Stimulated activated CD4-positive, alpha-beta T cell treated with anti-CD3 and anti-CD28 coated beads, Interleukin-4, amount 100 ng/mL, for 48 hours (primary cell): ENCODE measurements around the gene POLE3.
"Not testable (repeated sequence)": the region's sequence is repeated elsewhere in the genome, so short reads cannot be mapped to it uniquely, and the experiment has no call there.

ENCODE experiments used
- DNase-seq, 2 donors: peaks; one replicate each; pipeline ENCODE4 v3.0.0-alpha.2; 2020; ENCODE audit warnings: low read depth in 2 of 2

The POLE3 gene

DNA sequence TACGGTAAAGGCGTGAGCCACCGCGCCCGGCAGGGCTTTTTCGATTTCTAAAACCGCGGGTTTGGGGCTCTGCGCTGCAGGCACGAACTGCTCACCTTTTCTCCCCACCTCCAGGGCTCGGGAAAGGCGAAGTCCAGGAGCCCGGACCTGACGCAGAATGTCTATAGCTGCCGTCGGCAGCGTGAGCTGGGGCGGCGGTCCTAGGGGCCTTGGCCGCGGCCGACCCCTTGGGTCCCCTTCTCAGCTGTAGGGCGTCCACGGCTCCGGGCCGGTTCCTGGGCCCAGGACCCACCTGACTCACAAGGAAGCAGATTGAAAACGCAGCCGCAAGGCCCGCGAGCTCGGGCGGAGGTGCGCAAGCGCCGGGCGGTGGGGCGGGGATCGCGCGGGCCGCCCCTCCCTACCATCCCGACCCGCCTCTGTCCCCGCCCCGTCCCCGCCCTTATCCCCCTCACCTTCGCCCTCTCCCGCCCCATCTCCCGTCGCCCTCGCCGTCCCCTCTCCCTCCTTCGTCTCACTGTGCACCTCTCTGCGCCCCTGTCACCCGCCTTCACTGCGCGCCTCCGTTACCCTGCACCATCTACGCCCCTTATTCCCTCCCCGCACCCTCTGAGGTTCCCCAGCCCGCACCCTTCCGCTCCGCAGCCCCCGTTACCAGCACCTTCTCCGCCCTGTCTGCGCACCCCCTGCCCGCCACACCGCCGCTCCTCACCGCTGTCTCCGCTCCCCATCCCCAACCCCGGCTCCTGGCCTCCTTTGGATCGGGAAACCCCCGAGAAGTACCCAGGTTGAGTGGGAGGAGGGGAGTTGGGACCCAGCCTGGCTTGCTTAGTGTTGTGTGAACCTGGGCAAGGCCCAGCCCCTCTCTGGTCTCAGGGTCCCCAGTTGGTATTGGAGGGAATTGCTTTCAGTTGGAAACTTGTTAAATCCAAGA, 33.6 kb downstream of the POLE3 start, which contains the start of gene HDHD3:
HDHD3 (minus strand) TSS at position 353 of the 934 bp plus-strand sequence. CDS start 2,632 bp downstream, outside the sequence.
- DNase-seq, result peak; percentile 59 to 69

DNA sequence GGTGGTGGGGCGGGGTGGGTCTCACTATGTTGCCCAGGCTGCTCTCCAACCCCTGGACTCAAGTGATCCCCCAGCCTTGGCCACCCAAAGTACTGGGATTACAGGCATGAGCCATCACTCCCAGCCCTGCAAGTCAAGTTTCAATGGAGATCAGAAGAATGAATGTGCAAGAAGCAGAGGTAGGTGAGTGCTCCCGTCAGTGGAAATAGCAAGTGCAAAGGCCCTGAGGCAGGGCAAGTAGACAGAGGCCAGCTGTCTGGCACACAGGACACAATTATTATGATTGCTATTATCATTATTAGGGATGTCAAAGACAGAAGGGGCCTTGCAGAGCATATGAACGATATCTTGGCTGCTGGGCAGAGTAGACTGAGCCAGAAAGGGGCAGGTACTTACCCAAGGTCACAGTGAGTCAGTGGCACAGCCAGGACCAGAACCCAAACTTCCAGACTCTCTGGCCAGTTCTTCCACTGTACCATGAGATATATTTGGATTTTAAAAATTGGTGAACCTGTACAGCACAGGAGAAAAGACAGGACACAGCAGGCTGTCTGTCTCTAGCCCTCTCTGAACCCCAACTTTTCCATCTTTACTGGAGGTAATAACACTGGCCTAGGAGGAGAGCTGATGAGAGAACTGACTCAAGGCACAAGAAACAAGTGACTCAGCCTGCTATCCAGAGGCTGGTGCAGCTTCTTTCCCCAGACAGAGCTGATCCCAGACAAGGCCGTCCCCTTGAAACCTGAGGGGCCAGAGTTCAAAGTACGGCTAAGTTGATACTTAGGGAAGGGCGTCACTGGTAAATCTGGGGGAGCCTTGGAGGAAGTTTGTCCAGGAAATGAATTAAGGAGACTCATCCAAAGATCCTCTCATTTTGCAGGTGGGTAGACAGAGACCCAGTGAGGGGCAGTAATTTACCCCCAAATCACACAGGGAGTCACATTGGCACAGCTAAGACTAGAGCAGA, 35.1 kb downstream of the POLE3 start:
- DNase-seq, result peak in 1 of 2 donors; percentile 8

DNA sequence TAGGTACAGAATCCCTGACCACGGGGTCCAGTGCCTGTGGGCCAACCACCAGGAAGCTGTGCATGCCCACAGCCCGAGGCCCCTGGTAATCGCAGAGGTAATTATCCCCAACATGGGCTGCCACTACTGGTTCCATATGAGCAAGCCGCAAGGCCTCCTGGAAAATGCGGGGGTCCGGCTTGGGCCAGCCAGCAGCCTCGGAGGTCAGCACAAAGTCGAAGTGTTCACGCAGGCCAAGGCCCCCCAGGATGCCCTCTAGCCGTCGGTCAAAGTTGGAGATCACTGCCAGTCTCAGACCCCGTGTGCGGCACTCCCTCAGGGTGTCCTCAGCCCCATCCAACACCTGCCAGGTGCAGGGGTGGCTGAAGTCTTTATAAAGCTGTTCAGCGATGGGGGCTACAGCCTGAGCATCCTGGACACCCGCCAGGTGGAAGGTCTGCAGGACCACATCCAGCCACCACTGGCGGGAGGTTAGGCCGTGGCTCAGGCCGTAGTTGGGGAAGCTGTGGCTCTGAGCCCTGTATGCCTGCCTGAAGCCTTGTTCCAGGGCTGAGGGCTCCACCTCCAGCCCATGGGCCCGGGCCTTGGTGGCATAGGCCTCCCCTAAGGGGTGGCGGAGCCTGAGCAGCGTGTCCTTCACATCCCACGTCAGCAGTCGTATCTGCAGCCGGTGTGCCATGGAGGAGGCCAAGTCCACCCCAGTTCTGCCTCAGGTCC, 36.6 kb downstream of the POLE3 start:
- DNase-seq, result no peak

DNA sequence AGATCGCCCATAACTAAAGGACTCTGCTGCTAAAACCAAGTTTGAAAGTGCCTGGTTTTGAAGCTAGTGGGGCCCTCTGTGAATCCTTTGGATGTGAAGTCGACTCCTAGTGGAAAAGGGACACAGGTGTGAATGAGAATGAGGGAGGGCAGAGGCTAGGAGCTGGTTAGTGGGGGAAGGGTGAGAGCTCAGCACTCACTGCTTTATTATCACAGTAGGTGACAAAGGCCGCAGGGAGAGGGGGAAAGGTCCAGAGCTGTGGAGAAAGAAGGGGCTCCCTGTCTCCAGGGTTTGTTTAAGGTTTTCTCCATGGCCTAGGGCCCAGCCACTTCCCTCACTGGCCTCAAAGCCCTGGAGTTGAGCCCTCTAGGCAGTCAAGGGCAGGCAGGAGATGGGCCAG, 37.2 kb downstream of the POLE3 start:
- DNase-seq, result no peak

DNA sequence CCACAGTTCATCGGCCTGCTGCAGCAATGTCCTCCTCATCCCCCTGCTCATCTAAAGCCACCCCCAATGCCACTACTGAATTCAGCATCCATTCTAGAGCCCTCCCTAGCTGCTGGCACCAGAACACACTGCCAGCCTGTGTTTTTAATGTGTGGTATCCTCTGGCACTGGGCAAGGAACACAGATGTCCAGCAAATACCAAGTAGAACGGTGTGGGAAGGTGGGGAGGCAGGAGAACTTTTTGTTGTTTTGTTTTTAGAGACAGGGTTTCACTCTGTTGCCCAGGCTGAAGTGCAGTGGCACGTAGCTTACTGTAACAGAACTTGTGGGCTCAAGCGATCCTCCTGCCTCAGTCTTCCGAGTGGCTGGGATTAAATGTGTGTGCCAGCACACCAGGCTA, 38.4 kb downstream of the POLE3 start:
- no peak for DNase-seq

DNA sequence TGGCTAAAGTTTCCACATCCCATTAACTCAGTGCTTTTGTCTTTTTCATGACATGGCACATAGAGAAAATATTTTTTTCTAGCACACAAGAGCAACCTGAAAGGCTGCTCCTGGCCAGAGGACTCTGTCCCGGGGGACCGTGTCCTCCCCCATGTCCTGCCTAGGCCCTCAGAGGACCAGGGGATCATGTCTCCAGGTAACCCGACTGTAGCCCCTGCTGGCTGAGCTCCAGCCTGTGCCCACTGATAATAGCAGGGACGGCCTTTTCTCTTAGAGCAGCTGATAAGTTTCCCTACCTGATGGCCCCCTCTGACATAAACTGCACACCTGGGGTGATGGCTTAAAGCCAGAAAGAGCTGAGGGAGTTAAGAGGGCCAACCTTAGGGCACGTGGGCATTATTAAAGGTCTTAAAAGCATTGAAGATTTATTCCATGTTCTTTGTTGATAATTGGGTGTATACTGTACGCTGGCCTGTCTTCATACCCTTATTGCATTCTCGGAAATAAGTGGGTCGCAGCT, 39.6 kb downstream of the POLE3 start:
- DNase-seq, result no peak

DNA sequence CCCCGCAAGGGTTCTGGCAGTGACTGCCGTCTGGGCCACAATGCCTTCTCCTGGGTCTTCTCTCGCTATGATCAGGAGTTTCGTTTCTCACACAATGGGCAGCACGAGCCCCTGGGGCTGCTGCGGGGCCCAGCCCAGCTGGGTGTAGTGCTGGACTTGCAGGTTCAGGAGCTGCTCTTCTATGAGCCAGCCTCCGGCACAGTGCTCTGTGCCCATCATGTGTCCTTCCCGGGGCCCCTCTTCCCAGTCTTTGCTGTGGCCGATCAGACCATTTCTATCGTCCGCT, 40.7 kb downstream of the POLE3 start:
- no peak for DNase-seq

DNA sequence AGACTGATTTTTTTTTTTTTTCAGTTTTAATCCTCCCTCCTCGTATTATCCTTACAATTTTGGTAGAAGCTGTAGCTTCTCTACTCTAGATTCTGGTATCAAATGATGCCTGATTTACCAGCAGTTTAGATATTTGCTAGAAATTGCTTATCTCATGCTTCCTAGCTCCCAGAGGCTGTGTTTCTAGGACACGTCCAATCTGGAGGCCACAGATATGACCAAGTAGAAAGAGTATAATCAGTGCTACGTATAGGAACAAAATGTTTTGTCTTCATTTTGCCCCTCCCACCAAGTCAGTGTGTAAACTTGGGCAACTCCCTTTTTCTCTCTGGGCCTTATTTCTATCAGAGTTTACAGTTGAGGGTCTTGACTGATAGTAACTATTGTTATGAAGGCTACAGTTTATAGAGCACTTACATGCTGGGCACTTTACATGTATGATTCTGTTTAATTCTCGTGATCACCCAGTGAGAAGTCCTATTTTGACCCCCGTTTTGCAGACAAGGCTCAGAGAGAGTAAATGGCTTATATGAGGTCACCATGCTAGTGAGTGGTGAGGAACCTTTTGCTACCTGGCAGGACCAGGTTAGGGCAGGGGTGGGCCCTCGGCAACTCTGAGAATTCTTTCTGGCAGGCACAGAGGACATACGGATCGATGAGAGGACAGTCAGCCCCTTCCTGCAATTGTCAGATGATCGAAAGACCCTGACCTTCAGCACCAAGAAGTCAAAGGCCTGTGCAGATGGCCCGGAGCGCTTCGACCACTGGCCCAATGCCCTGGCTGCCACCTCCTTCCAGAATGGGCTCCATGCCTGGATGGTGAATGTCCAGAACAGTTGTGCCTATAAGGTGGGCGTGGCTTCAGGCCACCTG, 41.3 kb downstream of the POLE3 start:
- no peak for DNase-seq

DNA sequence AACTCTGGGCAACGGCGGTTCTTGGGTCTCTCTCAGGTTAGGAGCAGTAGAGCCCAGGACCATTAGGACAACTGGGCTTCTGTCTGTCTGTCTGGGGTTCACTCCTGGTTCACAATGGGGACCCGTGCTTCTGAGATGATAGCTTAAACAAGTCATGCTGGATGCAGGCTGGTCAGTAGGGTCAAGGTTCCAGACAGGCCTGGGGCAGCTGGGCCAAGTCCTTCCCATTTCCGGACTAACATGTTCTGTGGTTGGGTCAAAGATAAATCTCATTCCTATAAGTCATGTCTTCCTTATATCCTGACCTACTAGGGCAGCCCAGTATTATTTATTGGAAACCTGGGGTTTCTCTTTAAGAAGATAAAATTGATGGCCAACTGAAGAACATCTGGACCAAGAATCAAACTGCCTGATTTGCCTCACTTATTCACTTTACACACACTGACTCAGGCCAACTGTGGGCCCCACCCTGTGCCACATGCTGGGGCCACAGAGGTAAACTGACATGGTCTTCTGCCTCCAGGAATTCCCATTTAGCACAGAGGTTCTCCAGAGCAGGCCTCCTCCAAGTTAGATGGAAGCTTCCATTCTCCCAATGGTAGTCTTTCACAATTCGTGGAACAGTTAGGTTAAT, 42.0 kb downstream of the POLE3 start:
- no peak for DNase-seq

DNA sequence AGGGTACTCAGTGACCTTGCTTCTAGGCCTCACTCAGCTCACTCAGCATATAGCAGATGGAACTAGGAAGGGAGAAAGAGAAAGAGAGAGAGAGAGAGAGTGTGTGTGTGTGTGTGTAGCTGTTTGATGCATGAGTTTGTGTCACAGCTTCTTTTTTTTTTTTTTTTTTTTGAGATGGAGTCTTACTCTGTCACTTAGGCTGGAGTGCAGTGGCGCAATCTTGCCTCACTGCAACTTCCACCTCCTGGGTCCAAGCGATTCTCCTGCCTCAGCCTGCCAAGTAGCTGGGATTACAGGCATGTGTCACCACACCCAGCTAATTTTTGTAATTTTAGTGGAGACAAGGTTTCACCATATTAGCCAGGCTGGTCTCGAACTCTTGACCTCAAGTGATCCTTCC, 44.8 kb downstream of the POLE3 start:
- DNase-seq, result not testable (repeated sequence)

DNA sequence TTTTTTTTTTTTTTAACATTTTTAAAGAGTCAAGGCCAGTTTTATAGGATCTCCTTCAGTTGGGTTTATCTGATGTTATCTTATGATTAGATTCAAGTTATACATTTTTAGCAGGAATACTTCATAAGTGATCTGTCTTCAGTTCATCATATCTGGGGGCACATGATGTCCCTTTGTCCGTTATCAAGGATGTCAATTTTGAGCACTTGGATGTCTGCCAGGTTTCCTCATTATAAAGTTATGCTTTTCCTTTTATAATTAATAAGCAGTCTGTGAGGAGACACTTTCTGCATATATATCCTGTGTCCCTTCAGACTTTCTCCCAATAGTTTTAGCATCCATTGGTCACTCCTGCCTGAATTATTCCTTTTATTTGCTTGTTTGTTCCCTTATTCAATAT, 45.5 kb downstream of the POLE3 start:
- no peak for DNase-seq

DNA sequence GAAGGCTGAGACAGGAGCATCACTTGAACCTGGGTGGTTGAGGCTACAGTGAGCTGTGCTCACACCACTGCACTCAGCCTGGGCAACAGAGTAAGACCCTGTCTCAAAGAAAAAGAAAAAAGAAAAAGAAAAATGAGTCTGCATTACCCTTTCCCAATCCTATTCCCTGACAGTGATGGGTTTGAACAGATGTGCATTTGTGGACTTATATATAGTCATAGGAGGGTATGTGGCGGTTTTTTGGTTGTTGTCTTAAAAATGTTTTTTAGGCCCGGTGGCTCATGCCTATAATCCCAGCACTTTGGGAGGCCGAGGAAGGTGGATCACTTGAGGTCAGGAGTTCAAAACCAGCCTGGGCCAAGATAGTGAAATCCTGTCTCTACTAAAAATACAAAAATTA, 47.1 kb downstream of the POLE3 start:
- no peak for DNase-seq

DNA sequence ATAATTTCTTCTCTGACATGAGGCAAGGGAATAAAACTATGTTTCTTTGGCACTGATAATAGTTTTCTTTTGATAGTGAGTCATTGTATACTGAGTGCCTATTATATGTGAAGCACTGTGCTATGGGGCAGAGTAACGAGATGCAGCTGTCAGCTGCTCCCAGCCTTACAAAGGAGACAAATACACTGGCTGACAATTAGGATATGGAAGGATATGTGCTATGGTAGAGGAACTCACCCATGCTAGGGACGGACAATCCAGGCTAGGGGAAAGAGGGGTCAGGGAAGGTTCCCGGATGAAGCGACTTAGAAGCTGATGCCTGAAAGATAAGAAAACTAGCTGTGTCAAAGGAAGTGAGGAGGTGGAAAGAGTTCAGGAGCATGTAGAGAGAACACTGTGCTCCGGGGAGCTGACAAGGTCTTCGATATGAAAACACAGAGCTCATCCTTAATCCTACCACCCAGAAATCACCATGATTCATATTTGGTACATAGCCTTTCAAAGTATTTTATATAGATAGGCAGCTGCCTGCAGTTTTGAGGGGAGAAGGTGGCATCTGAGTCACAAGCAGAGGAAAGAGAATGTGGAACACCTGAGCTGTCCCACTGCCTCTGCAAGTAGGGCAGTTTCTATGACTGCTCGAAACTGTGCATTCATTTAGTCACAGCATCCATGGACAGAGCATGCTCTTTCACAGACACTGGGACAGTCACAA, 49.0 kb downstream of the POLE3 start:
- peak in 1 of 2 donors; percentile 20 for DNase-seq

DNA sequence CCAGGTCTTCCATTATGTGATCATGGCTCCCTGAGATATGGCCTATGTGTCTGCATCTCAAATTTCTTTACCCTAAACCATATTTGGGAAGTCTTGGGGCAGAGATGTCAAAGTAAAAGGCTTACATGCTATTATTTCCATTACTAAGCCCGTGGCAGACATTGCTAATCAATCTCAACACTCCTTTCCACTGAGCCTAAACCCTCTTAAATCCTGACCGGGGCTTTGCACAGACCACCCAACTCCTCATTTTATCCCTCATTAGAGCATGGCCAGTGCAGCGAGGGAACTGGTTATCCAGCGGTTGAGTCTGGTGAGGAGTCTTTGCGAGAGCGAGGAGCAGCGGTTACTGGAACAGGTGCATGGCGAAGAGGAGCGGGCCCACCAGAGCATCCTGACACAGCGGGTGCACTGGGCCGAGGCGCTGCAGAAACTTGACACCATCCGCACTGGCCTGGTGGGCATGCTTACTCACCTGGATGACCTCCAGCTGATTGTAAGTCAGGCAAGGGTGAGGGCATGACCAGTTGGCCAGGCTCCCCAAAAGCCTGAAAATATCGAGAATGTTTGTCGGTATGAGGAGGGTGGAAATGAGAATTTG, 50.1 kb downstream of the POLE3 start:
- no peak for DNase-seq

DNA sequence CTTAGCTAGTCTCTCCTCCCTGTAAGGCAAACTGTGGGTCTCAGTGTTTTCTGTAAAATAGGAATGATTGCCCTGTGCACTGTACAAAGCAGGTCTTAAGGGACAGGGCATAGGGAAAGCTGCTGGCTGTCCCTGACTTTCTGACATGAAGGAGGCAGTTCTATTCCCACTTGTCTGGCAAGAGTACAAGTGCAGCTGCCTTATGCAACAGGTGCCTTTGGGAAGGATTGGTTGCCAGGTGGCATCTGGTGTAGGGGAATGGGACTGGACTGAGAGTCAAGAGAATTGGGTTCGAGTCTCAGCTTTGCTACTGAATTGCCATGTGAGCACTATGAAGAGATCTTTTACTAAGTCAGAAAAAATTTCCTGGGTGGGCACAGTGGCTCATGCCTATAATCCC, 51.1 kb downstream of the POLE3 start:
- DNase-seq, result no peak
